ENCODE measurements around the gene KCNJ10. TPM values are rescaled to one million over a fixed set of nuclear protein-coding genes. Genes with fewer than 3 reads are reported as not detected.

Gene KCNJ10
- total RNA-seq, 4 donors from 2014 or later = not detected

DNA sequence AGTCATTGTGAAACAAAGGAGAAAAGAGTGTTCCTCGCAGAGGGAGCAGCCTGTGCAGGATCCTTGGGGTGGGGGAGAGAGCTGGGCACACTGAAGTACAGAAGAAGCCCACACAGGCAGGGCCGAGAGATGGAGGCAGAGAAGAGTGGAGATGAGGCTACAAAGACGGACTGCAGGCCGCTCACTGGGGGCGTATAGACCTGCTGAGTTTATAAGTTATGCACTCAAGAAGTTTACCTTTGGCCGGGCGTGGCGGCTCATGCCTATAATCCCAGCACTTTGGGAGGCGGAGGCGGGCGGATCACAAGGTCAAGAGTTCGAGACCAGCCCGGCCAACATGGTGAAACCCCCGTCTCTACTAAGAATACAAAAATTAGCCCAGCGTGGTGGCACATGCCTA is 108.3 kb downstream of the KCNJ10 start:
- Histone ChIP-seq H3K36me3 (no peaks in the 10 kb centered on the region), H3K27ac (peak overlapping the region; percentile 62), H3K4me3 (peak overlapping the region; percentile 34), H3K4me1 (peaks cover 46% of the 10 kb centered on the region), H3K27me3 (no peaks in the 10 kb centered on the region), H3K9me3 (no peaks in the 10 kb centered on the region)
- WGBS = 66% methylated on average over 15 of the region's 15 CpGs
- DNase-seq (ENCODE audit: low spot score in 2 of 2) = no peak
- TF ChIP-seq, protein P1, sequence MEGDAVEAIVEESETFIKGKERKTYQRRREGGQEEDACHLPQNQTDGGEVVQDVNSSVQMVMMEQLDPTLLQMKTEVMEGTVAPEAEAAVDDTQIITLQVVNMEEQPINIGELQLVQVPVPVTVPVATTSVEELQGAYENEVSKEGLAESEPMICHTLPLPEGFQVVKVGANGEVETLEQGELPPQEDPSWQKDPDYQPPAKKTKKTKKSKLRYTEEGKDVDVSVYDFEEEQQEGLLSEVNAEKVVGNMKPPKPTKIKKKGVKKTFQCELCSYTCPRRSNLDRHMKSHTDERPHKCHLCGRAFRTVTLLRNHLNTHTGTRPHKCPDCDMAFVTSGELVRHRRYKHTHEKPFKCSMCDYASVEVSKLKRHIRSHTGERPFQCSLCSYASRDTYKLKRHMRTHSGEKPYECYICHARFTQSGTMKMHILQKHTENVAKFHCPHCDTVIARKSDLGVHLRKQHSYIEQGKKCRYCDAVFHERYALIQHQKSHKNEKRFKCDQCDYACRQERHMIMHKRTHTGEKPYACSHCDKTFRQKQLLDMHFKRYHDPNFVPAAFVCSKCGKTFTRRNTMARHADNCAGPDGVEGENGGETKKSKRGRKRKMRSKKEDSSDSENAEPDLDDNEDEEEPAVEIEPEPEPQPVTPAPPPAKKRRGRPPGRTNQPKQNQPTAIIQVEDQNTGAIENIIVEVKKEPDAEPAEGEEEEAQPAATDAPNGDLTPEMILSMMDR (IDR thresholded peaks at IDR 0.05) = no peak
- TF ChIP-seq EP300 (IDR thresholded peaks at IDR 0.05) = no peak
- no peak for TF ChIP-seq POLR2AphosphoS5 (IDR thresholded peaks at IDR 0.05)
- no peak for TF ChIP-seq POLR2A (IDR thresholded peaks at IDR 0.05)

GRCh38 chr1:159960721-159961381 is 109.1 kb downstream of the KCNJ10 start:
- WGBS = 27% methylated on average over 5 of the region's 5 CpGs
- peak; percentile 84 to 86 for DNase-seq (ENCODE audit: low spot score in 2 of 2)
- Histone ChIP-seq H3K4me3 (peak overlapping the region; percentile 34), H3K9me3 (no peaks in the 10 kb centered on the region), H3K36me3 (no peaks in the 10 kb centered on the region), H3K27me3 (no peaks in the 10 kb centered on the region), H3K4me1 (peaks cover 46% of the 10 kb centered on the region), H3K27ac (peak overlapping the region; percentile 62)
- TF ChIP-seq POLR2AphosphoS5 (IDR thresholded peaks at IDR 0.05) = peak in 1 of 3 donors; percentile 30
- TF ChIP-seq, protein P1 (IDR thresholded peaks at IDR 0.05) = no peak

DNA sequence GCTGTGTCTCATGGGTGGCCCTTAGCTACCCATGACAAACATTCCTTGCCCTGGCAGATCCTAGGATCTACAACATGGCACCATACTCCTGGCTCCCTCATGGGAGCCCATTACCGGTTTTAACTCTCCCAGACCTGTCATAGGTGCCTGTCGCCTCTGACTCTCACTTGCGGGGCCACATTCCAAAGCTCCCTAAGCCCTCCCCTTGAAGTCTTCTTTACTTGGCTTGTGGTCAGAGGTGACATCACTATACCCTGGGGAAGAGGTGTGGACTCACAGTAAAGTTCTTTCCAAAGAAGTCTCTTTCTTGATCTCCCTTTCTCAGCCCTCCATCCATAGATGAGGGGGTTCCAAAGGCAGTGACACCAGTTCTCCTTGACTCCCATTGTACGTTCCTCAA is 110.5 kb downstream of the KCNJ10 start:
- H3K4me3 ChIP-seq = no peak overlapping the region
- peak overlapping the region; percentile 43 for H3K27ac ChIP-seq
- DNase-seq (ENCODE audit: low spot score in 2 of 2) = peak in 1 of 2 donors; percentile 64
- TF ChIP-seq POLR2A (IDR thresholded peaks at IDR 0.05) (no peak), EP300 (IDR thresholded peaks at IDR 0.05) (no peak), POLR2AphosphoS5 (IDR thresholded peaks at IDR 0.05) (no peak)
- TF ChIP-seq, protein P1 (IDR thresholded peaks at IDR 0.05) = no peak
- no peaks in the 10 kb centered on the region for H3K27me3 ChIP-seq
- H3K4me1 ChIP-seq = peaks cover 39% of the 10 kb centered on the region
- 36% methylated on average over 4 of the region's 4 CpGs for WGBS
- H3K36me3 ChIP-seq = no peaks in the 10 kb centered on the region
- no peaks in the 10 kb centered on the region for H3K9me3 ChIP-seq

DNA sequence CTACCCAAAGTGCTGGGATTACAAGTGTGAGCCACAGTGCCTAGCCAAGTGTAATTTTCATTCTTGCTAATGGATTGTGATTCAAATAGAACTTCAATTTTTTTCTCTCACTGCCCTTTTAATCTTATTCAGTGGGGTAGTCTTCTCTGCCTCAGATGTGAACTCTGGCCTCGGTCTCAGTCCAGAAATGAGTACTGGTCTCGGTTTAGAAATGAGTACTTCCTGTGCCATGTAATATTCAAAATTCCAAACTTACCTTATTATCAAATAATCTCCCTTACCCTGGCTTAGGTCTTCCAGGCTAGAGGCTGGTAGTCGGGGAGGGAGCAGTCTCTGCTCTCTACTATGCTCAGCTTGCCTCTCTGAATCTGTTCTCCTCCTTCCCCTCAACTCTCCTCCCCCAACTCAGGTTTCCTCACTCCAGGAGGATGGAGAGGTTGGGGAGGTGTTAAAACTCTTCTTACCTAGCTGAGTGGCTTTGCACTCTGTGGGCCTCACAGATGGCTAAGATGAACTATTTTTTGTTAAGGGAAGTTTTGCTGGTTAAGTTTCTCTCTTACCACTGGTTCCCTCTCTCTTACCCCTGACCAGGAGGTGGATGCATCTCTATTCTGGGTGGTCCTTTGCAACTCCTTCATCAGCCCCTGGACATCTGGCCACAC is 111.1 kb downstream of the KCNJ10 start:
- 63% methylated on average over 3 of the region's 3 CpGs for WGBS
- no peaks in the 10 kb centered on the region for H3K9me3 ChIP-seq
- TF ChIP-seq EP300 (IDR thresholded peaks at IDR 0.05) (no peak), POLR2AphosphoS5 (IDR thresholded peaks at IDR 0.05) (no peak), POLR2A (IDR thresholded peaks at IDR 0.05) (no peak)
- TF ChIP-seq, protein P1 (IDR thresholded peaks at IDR 0.05) = no peak
- no peaks in the 10 kb centered on the region for H3K36me3 ChIP-seq
- DNase-seq (ENCODE audit: low spot score in 2 of 2) = peak in 1 of 2 donors; percentile 7
- H3K4me3 ChIP-seq = no peak overlapping the region
- peak overlapping the region; percentile 43 for H3K27ac ChIP-seq
- no peaks in the 10 kb centered on the region for H3K27me3 ChIP-seq
- H3K4me1 ChIP-seq = peaks cover 39% of the 10 kb centered on the region

DNA sequence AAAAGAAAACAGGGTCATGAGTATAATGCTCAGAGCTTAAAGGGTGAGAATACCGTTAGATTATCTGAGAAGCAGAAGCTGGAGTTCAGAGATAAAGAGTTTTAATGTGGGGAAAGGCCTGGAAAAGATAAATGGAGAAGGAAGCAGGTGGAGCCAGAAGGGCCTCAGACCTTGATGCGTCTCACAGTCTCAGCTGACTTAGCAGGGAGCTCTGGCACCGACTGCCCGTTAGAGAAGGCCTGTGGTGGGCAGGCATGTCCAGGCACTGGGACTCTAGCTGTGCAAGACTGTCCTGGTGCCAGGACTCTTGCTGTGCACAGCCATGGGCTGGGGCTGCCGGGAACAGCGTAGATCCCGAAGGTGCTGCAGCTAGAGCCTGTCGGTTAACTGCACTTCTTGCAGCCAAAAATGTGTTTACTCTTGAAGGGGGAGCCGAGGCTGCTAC is 112.1 kb downstream of the KCNJ10 start:
- H3K27me3 ChIP-seq = peaks cover 3% of the 10 kb centered on the region
- TF ChIP-seq EP300 (IDR thresholded peaks at IDR 0.05) (no peak), POLR2A (IDR thresholded peaks at IDR 0.05) (no peak), POLR2AphosphoS5 (IDR thresholded peaks at IDR 0.05) (no peak)
- TF ChIP-seq, protein P1 (IDR thresholded peaks at IDR 0.05) = no peak
- no peak overlapping the region for H3K4me3 ChIP-seq
- DNase-seq (ENCODE audit: low spot score in 2 of 2) = peak in 1 of 2 donors; percentile 43
- peaks cover 34% of the 10 kb centered on the region for H3K4me1 ChIP-seq
- H3K9me3 ChIP-seq = no peaks in the 10 kb centered on the region
- H3K36me3 ChIP-seq = no peaks in the 10 kb centered on the region
- WGBS = 33% methylated on average over 9 of the region's 9 CpGs
- no peak overlapping the region for H3K27ac ChIP-seq

Data from suprapubic skin (tissue), 4 donors.